HG03457 (cell line): ENCODE data around the gene MPPED1.

Experiments
- ATAC-seq: cut with Tn5 transposase; IDR thresholded peaks from one replicate; pipeline ENCODE4 v1.9.1; 2021; ENCODE audit warnings: moderate number of reproducible peaks; ENCODE audit not compliant: unreplicated experiment

The MPPED1 gene

DNA sequence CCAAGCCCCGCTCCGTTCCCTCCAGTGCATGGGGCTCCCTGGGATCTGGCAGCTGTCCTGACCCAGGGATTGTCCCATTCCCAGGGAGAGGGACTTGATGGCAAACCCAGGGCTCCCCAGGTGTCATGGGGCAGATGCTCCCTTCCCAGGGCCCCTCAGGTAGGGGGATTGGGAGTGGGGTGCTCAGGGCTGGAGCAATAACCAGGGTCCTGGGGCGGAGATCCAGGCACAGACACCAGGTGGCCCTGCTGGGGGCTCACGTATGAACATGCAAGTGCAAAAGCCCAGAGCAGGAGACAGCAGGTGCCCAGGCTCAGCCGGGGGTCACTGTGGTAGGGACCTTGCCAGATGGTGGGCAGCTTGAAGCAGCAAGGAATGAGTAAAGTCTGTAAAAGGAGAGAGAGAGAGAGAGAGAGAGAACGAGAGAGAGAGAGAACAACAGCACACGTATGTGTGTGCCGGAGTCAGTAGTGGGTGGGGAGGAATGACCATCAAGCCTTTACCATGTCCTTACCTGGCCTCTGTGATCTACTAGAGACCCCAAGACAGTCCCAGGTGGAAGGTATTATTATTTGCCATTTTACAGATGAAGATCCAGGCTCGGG lies 19.3 kb upstream of the MPPED1 start:
- ATAC-seq: no peak

DNA sequence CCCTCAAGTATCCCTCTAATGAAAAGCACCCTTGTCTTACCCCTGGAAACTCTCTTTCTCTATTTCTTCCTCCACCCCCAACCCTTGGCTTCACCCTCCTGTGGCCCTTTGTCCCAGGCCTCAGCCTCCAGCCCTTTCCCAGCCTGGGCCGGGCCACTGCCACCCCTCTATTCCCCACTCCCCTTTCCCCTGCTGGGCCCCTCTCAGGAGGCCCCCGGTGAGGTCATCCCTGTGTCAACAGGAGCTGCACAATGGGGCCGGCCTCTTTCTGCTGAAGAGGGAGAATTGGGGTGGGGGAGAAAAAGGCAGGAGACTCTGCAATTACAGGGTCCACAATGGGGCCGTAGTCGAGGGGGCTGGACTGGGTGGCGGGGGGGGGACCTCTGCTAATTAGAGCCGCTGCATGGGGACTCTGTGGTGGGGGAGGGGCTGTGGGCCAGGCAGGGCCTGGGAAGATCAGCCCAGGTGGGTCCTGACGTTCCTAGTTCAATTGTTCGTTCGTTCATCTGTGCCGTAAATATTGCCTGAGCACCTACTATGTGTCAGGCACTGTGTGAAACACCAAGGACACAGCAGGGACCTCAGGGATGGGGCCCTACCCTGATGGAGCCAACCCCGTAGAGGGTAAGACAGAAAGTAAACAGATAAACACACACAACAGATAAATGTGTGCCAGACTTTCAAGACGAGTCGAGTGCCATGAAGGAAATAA lies 18.5 kb upstream of the MPPED1 start:
- no peak for ATAC-seq

DNA sequence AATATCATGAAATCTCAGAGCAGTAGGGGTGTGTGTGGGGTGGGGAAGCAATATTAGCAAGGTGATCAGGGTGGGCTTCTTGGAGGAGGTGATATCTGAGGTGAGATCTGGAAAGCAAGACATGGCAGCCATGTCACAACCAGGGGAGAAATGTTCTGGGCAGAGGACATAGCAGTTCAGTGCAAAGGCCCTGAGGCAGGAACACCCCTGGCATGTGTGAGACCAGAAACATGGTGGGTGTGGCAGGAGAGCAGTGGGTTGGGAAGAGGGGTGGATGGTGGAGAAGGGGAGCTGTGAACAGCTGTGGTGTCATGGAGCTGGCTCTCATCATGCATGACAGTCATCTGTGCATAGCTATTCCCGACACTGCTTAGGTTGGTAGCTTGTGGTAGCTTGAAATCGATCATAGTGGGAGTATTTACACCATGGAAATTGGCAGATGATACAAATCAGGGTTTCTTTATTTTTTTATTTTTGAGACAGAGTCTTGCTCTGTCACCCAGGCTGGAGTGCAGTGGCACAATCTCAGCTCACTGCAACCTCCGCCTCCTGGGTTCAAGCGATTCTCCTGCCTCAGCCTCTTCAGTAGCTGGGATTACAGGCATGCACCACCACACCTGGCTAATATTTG lies 17.9 kb upstream of the MPPED1 start:
- no peak for ATAC-seq

DNA sequence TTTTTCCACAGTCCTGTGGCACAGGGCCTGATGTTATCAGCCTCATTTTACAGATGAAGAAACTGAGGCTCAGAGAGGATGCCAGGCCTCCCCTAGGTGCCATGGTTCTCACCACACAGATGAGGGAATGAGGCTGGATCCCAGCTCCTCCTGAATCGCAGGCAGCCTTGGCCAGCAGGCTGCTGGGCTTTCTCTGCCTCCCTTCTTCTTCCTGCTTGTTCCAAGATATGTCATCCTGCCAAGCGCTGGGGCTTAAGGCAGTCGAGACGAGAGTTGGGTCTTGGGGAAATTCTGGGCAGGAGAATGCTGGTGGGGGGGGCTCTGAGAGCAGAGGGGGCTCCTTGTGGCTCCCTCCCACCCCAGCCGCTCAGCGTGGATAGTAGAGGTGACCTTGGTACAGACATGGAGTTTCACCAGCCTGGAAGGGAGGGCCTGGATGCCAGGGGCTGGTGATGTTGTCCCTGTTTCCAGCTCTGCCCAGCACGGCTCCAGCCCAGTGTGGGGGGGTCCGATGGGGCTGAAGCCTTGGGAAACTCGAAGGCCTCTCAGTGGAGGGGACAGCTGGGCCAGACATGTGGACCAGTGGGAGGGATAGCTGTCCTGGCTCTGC lies 16.6 kb upstream of the MPPED1 start:
- ATAC-seq: no peak

- ATAC-seq: no peak
These were observed 15.4 kb upstream of the MPPED1 start for GRCh38 chr22:43396321-43396933.

GRCh38 chr22:43396934-43397457 lies 14.8 kb upstream of the MPPED1 start:
- no peak for ATAC-seq

DNA sequence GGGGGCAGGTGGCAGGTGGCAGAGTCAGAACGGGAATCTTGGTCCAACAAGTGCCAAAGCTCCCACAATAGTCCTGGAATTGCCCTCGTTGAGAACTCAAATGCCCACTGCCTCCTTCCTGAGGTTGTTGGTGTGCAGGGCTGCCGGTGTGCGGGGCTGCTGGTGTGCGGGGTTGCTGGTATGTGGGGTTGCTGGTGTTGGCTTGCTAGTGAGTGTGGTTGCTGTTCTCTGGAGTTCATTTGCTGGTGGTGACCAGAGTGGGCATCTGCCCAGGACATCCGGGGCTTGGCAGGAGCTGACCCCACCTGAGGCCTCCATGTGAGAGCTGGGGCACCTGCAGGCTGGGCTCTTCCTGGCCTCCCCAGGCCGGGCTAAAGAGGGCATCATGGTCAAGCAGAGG lies 14.0 kb upstream of the MPPED1 start:
- ATAC-seq: no peak

- no peak for ATAC-seq
These were observed 13.6 kb upstream of the MPPED1 start for GRCh38 chr22:43398246-43398645.

DNA sequence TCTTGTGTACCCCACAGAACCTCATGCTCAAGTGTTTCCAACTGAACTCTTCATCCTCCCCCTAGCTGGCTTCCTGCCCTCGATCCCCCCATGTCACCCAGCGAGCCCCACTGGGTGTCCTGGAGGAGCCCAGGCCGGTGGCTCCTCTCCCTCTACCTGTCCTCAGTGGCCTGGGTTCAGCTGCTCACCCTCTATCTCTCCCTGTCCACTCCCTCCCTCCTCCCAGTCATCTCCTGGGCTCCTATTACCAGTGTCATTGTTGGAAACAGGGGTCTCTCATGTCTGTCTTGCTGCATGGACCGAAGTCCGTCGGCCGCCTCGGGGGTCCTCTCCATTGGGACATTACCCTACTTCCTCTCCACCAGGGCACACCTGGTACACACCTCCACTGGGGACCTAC lies 12.9 kb upstream of the MPPED1 start:
- no peak for ATAC-seq

DNA sequence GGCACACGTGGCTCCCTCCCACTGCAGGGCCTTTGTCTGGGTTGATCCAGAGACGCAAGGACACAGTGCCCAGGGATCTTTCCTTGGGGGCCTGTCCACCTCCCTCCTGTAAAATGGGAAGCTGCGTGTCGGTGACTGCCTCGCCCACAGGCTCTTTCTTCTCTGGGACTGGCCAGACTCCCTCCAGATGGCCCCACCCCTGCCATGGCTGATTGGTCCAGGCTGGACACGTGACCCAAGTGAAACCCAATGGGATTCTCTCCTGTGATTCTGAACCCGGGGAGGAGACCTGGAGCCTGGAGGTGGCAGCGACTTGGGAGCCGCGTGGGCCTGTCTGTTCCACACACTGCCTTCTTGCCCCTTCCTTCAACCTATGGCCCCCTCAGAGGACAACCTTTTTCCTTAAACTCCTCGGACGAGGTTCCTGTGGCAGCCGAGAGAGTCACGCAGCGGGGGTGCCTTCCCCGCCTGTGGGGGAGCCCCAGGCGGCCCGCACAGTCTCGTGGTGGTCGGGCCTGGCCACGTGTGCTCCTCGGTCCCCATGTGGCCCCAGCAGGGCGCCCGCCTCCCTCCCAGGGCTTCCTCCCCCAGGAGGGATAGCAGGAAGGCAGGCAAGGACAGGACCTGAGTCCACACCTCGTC lies 12.4 kb upstream of the MPPED1 start:
- no peak for ATAC-seq

GRCh38 chr22:43399980-43400358 lies 11.8 kb upstream of the MPPED1 start:
- ATAC-seq: no peak

DNA sequence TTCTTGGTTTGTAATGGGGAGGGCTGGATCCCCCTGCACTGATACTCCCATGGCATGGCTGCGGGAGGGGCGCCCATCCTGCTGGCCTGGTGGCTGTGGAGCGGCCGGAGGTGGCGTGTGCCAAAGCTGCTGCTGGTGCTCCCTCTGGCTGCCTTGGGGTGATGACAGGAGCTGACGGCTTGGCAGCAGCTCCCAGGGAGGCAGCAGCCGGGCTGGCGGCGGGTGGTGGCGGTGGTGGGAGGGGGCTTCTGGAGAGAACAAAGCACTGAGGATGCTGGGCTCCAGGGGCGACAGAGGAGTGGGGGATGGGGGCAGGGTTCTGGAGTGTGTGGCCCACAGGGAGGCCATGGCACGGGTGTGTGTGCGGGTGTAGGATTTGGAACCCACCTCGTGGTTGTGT lies 11.4 kb upstream of the MPPED1 start:
- no peak for ATAC-seq

GRCh38 chr22:43401233-43401632 lies 10.6 kb upstream of the MPPED1 start:
- no peak for ATAC-seq

DNA sequence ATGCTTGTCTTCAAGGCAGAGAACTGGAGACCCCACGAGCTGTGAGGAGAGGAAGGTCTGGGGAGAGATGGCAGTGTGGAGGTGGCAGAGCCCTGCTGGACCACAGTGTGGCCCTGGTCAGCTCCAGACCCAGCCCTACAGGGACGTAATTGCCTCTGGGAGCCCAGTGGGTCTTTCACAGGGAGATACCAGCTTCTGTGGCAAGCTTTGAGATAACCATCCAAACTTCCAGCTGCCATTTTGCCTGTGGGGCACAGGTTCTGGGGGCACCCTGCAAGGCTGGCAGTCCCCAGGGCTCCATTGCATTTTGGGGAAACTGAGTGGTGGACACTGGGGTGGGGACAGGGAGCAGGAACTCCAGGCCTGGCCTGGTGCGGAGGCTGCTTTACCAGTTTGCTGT lies 10.2 kb upstream of the MPPED1 start:
- no peak for ATAC-seq

DNA sequence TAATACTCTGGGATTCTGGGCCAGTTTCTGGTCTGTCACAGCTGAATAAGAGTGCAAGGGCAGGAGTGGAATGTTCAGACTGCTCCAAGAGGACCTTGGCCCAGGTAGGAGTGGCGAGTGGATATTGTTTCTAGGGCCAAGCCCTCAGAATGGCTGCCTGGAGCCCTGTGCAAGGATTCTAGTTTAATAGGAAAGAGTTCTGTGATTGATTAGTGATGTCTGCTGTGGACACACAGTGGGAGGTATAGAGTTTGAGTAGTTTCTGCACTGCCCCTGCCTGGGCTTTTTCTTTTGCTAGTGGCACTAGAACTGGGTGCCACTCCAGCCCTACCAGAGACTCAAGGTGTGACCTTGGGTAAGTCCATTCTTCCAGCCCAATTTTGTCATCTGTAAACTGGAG lies 9.7 kb upstream of the MPPED1 start:
- no peak for ATAC-seq

GRCh38 chr22:43404673-43405385 lies 7.0 kb upstream of the MPPED1 start:
- ATAC-seq: no peak

- ATAC-seq: no peak
These were observed 5.5 kb upstream of the MPPED1 start for GRCh38 chr22:43406186-43406790.

DNA sequence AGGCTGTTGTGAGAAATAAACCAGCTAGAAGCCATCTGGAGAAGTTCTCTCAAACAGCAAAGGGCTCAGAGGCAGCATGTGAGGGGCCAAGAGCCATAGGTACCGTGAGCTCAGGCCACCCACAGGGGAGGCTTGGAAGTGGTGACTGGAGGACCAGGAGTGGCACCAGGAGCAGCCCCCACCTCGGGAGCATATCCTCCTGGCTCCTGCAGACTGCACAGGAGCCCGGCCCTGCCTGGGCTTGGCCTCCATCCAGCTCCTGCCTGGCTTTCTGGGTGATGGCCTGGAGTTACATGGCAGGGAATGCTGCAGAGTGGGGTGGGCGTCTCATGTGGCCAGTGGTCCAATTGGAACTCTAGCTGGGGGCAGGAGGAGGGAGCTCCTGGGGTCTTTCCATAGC lies 4.2 kb upstream of the MPPED1 start:
- ATAC-seq: no peak

- ATAC-seq: no peak
These were observed 3.8 kb upstream of the MPPED1 start for GRCh38 chr22:43408009-43408408.

GRCh38 chr22:43409046-43409445 lies 2.8 kb upstream of the MPPED1 start:
- ATAC-seq: no peak
